ENCODE measurements around the gene ENPP3.
"Not testable (repeated sequence)": the region's sequence is repeated elsewhere in the genome, so short reads cannot be mapped to it uniquely, and the experiment has no call there.

The ENPP3 gene

GRCh38 chr6:131739136-131739535 lies 102.0 kb downstream of the ENPP3 start:
- DNase-seq, result no peak

- DNase-seq, result no peak
These were observed 103.1 kb downstream of the ENPP3 start for GRCh38 chr6:131740161-131740560.

- DNase-seq, result no peak
These were observed 104.7 kb downstream of the ENPP3 start for GRCh38 chr6:131741688-131742393.

- DNase-seq, result no peak
These were observed 107.6 kb downstream of the ENPP3 start for GRCh38 chr6:131744432-131745287.

- DNase-seq, result no peak
These were observed 108.4 kb downstream of the ENPP3 start for GRCh38 chr6:131745476-131745875.

- no peak for DNase-seq
These were observed 110.8 kb downstream of the ENPP3 start for GRCh38 chr6:131747821-131748353.

GRCh38 chr6:131749023-131749422 lies 111.9 kb downstream of the ENPP3 start:
- no peak for DNase-seq

- not testable (repeated sequence) for DNase-seq
These were observed 114.1 kb downstream of the ENPP3 start for GRCh38 chr6:131751012-131751715.

- DNase-seq, result no peak
These were observed 117.0 kb downstream of the ENPP3 start for GRCh38 chr6:131754088-131754487.

- no peak for DNase-seq
These were observed 117.8 kb downstream of the ENPP3 start for GRCh38 chr6:131754715-131755567.

- DNase-seq, result no peak
These were observed 118.5 kb downstream of the ENPP3 start for GRCh38 chr6:131755597-131755996.

GRCh38 chr6:131756039-131756438 lies 118.9 kb downstream of the ENPP3 start:
- no peak for DNase-seq

GRCh38 chr6:131758920-131759319 lies 121.8 kb downstream of the ENPP3 start:
- no peak for DNase-seq

GRCh38 chr6:131761060-131761761 lies 124.1 kb downstream of the ENPP3 start:
- DNase-seq, result no peak

GRCh38 chr6:131761762-131762067 lies 124.6 kb downstream of the ENPP3 start:
- no peak for DNase-seq

GRCh38 chr6:131762984-131763383 lies 125.9 kb downstream of the ENPP3 start:
- no peak for DNase-seq

GRCh38 chr6:131763749-131764148 lies 126.6 kb downstream of the ENPP3 start:
- DNase-seq, result no peak

GRCh38 chr6:131764350-131764749 lies 127.2 kb downstream of the ENPP3 start:
- DNase-seq, result no peak

GRCh38 chr6:131765081-131765803 lies 128.1 kb downstream of the ENPP3 start:
- DNase-seq, result no peak

- DNase-seq, result no peak
These were observed 128.7 kb downstream of the ENPP3 start for GRCh38 chr6:131765804-131766135.

- no peak for DNase-seq
These were observed 129.5 kb downstream of the ENPP3 start for GRCh38 chr6:131766631-131767030.
